Muscle layer of colon (tissue), 2 donors: ENCODE results near the gene GRAP.

Experiments
- H3K27ac ChIP-seq: one replicate; pipeline ENCODE4 v1.7.0; 2013; ENCODE audit warnings: low read depth, mild to moderate bottlenecking, low read length, moderate library complexity
- H3K27me3 ChIP-seq, 2 donors: one replicate each; pipeline ENCODE4 v1.7.0; 2013; ENCODE audit warnings: low read length in 2 of 2, mild to moderate bottlenecking in 2 of 2; ENCODE audit not compliant: insufficient read depth in 2 of 2, control insufficient read depth in 1 of 2
- H3K36me3 ChIP-seq: one replicate; pipeline ENCODE4 v1.7.0; 2013; ENCODE audit warnings: mild to moderate bottlenecking, low read length; ENCODE audit not compliant: insufficient read depth
- H3K4me1 ChIP-seq: one replicate; pipeline ENCODE4 v1.7.0; 2013; ENCODE audit warnings: mild to moderate bottlenecking, low read length; ENCODE audit not compliant: insufficient read depth
- H3K4me3 ChIP-seq, 2 donors: one replicate each; pipeline ENCODE4 v1.7.0; 2013; ENCODE audit warnings: low read length in 2 of 2, low read depth in 1 of 2, mild to moderate bottlenecking in 1 of 2, moderate library complexity in 1 of 2
- H3K9ac ChIP-seq: one replicate; pipeline ENCODE4 v1.7.0; 2013; ENCODE audit warnings: low read length
- H3K9me3 ChIP-seq: one replicate; pipeline ENCODE4 v1.7.0; 2013; ENCODE audit warnings: mild to moderate bottlenecking, low read length
- donor health status: abdominal sarcoma.
- donor health status: Adenocarcinoma of cecum.

Gene GRAP

DNA sequence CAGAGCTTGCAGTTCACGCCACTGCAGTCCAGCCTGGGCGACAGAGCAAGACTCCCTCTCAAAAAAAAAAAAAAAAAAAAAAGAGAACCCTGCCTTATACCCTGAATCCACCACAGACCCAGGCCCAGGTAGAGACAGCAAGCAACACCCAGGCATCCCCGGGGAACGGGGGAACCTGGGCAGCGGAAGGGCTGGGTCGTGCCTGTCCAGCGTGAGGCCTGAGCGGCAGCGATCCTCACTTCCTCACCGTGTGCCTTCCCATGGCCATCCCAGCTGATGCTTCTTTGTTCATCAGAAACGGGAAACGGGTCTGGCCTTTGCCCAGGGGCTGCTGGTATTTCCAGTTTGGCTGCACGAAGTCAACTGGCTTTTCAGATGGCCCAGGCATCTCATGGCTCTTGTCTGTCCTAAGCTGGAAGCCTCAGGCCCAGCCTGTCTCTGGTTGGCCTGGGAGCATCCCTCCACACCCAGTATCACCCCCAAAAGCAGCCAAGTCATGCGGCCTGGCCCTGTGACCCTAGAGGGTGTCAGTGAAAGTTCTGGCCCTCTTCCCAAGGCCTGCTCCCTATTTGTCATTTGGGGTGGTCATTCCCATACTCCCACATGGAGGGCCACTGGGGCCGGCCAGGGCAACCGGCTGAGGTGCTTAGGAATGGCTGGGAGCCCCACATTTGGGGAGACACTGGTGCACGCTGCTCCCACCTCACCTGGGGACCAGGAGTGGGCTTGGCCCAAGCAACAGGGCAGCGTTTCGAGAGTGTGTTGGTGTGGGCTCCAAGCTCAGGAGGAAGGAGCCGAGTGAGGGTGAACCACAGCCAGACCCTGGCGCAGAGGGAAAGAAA, 62.3 kb downstream of the GRAP start:
- no peaks in the 10 kb centered on the region for H3K36me3 ChIP-seq
- H3K4me1 ChIP-seq, result no peaks in the 10 kb centered on the region
- no peaks in the 10 kb centered on the region for H3K9me3 ChIP-seq
- no peaks in the 10 kb centered on the region for H3K27me3 ChIP-seq
- H3K4me3 ChIP-seq, result no peak overlapping the region
- no peak overlapping the region for H3K27ac ChIP-seq
- H3K9ac ChIP-seq, result no peak overlapping the region

GRCh38 chr17:18981642-18982424, 64.9 kb downstream of the GRAP start:
- Histone ChIP-seq H3K27ac (no peak overlapping the region), H3K9ac (no peak overlapping the region), H3K4me1 (no peaks in the 10 kb centered on the region), H3K4me3 (no peak overlapping the region), H3K9me3 (no peaks in the 10 kb centered on the region), H3K27me3 (no peaks in the 10 kb centered on the region), H3K36me3 (no peaks in the 10 kb centered on the region)

GRCh38 chr17:18981335-18981641, 65.5 kb downstream of the GRAP start:
- H3K9ac ChIP-seq, result no peak overlapping the region
- no peak overlapping the region for H3K27ac ChIP-seq
- H3K36me3 ChIP-seq, result no peaks in the 10 kb centered on the region

DNA sequence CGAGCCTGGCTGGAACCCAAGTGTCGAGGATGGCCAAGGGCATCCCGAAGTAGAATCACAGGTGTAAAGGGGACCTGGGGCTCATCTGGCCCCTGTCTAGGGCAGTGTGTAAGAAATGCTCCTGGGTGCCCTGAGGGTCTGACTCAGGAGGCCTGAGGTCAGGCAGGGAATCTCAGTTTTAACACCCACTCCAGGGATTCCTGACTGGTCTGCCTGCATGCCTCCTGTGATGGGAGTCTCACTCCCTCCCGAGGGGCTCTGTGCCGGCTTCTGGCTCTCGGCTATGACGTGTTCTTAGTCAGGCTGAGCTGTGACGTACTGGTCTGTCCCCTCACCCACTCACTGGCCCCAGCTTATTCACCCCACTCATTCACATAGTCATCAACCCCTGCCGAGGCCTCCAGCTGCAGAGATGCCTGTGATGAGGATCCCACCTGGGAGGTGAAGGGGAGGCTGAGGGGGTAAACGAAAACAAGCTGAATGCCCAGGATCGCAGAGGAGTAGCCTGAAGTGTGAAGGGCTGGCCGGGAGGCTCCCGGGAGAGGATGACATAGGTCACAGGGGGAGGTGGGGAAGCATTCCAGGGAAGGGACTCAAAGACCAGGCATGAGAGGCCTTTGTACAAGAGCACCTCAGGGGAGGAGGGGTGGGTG, 65.9 kb downstream of the GRAP start:
- no peak overlapping the region for H3K4me3 ChIP-seq
- H3K9me3 ChIP-seq, result no peaks in the 10 kb centered on the region
- no peak overlapping the region for H3K27ac ChIP-seq
- no peaks in the 10 kb centered on the region for H3K36me3 ChIP-seq
- H3K4me1 ChIP-seq, result no peaks in the 10 kb centered on the region
- no peaks in the 10 kb centered on the region for H3K27me3 ChIP-seq
- H3K9ac ChIP-seq, result no peak overlapping the region

More at GRCh38 chr17:18981335-18981641, 65.5 kb downstream of the GRAP start:
- H3K9me3 ChIP-seq, result no peaks in the 10 kb centered on the region
- no peaks in the 10 kb centered on the region for H3K27me3 ChIP-seq
- H3K4me1 ChIP-seq, result no peaks in the 10 kb centered on the region
- H3K4me3 ChIP-seq, result no peak overlapping the region

GRCh38 chr17:18978655-18979054, 68.1 kb downstream of the GRAP start:
- Histone ChIP-seq H3K4me3 (no peak overlapping the region), H3K27ac (no peak overlapping the region), H3K36me3 (no peaks in the 10 kb centered on the region), H3K27me3 (no peaks in the 10 kb centered on the region), H3K9ac (no peak overlapping the region), H3K4me1 (no peaks in the 10 kb centered on the region), H3K9me3 (no peaks in the 10 kb centered on the region)

DNA sequence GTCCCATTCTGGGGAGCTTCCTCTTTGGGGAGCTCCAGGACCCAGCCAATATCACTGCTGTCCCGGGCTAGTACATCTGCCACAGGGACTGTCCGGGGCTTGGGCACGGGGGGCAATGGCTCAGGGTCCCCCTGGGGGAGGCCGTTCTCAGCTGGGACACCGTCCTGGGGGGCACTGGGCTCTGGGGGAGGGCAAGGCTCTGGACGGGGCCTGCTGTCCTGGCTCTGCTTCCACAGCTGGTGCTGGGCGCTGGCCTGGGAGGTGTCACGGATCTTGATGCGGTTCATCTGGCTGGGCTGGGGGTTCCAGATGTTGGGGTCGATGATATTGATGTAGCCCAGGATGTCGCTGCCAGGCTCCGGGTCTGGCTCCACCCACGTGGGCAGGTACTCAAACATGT, 68.7 kb downstream of the GRAP start:
- H3K4me1 ChIP-seq, result no peaks in the 10 kb centered on the region
- H3K9me3 ChIP-seq, result no peaks in the 10 kb centered on the region
- no peaks in the 10 kb centered on the region for H3K36me3 ChIP-seq
- no peaks in the 10 kb centered on the region for H3K27me3 ChIP-seq
- H3K4me3 ChIP-seq, result no peak overlapping the region
- H3K9ac ChIP-seq, result no peak overlapping the region
- no peak overlapping the region for H3K27ac ChIP-seq

DNA sequence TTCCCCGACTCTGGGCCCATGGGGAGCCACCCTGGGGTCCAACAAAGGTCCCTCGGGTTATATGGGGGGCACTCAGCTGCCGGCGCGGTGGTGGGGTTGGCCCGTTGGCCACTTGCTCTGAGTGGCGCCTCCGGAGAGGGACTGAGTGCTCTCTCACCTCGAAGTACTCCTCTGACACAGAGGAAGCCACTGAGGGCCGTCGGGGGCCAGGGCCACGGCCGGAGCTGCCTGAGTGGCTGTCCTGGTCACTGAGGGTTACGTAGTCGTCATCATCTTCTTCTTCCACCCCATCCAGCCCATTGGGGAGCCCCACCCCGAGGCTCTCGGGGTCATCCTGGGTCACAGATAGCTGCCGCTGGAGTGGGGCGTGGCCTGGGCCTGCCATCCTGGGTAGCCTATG, 69.1 kb downstream of the GRAP start:
- Histone ChIP-seq H3K4me1 (no peaks in the 10 kb centered on the region), H3K27ac (no peak overlapping the region), H3K36me3 (no peaks in the 10 kb centered on the region)

DNA sequence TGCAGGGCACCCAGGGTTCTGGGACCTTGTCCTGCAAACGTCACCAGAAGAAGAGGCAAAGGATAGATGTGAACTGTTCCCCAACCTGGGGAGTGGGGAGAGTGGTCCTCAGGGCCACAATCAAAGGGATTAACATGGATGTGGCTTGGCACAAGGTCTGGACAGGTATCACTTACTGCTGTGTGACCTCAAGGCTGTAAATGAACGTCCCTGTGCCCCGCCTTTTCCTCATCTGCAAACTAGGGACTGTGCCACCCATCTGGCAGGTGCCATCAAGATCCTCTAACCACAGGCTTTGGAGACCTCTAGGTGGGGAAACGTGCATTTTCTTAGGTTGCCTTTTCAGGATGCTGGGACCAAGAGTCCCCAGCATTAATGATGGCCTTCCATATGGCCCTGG, 69.7 kb downstream of the GRAP start:
- Histone ChIP-seq H3K4me3 (no peak overlapping the region), H3K4me1 (no peaks in the 10 kb centered on the region), H3K27me3 (no peaks in the 10 kb centered on the region), H3K9me3 (no peaks in the 10 kb centered on the region), H3K27ac (no peak overlapping the region), H3K36me3 (no peaks in the 10 kb centered on the region), H3K9ac (no peak overlapping the region)

More for the DNA sequence above, 69.1 kb downstream of the GRAP start:
- no peaks in the 10 kb centered on the region for H3K9me3 ChIP-seq
- no peaks in the 10 kb centered on the region for H3K27me3 ChIP-seq
- no peak overlapping the region for H3K4me3 ChIP-seq
- no peak overlapping the region for H3K9ac ChIP-seq

DNA sequence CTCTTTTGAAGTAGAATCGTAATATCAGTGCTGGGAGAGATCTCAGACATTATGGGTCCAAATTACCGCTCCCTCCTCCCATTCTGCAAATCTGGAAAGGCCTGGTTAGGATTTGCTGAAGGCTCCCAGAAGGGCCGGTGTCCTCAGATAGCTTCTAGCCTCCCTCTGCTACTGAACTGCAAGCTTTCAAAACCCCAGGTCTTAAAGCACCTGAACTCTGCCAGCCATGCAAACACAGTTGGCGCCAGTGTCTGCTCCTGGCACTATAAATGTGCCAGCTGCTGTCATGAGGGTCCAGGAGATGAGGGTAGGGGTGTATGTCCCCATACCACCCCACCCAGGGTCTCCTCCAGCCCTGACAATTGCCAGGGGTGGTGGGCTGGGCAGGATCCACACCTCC, 70.6 kb downstream of the GRAP start:
- H3K9ac ChIP-seq, result no peak overlapping the region
- H3K36me3 ChIP-seq, result no peaks in the 10 kb centered on the region
- no peaks in the 10 kb centered on the region for H3K27me3 ChIP-seq
- H3K4me1 ChIP-seq, result no peaks in the 10 kb centered on the region
- no peak overlapping the region for H3K27ac ChIP-seq
- H3K4me3 ChIP-seq, result no peak overlapping the region
- H3K9me3 ChIP-seq, result no peaks in the 10 kb centered on the region

DNA sequence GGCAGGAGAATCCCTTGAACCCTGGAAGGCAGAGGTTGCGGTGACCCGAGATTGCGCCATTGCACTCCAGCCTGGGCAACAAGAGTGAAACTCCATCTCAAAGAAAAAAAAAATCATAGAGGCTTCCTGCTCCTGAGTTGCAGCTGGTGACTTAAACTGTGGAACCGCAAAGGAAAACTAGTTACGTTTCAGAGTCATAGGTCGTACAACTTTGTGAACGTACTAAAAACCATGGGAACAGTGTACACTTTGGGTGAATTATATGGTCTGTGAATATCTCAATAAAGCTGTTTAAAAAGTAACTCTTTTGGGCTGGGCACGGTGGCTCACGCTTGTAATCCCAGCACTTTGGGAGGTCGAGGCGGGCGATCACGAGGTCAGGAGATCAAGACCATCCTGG, 71.2 kb downstream of the GRAP start:
- Histone ChIP-seq H3K36me3 (no peaks in the 10 kb centered on the region), H3K27me3 (no peaks in the 10 kb centered on the region), H3K27ac (no peak overlapping the region), H3K4me1 (no peaks in the 10 kb centered on the region), H3K4me3 (no peak overlapping the region), H3K9me3 (no peaks in the 10 kb centered on the region), H3K9ac (no peak overlapping the region)

- peaks cover 4% of the 10 kb centered on the region for H3K4me1 ChIP-seq
- no peak overlapping the region for H3K4me3 ChIP-seq
- no peak overlapping the region for H3K9ac ChIP-seq
- no peak overlapping the region for H3K27ac ChIP-seq
- no peaks in the 10 kb centered on the region for H3K9me3 ChIP-seq
- no peaks in the 10 kb centered on the region for H3K36me3 ChIP-seq
- H3K27me3 ChIP-seq, result no peaks in the 10 kb centered on the region
Measured at GRCh38 chr17:18974407-18975149, 72.2 kb downstream of the GRAP start.
